HG03175 (cell line): ENCODE results near the gene PRAME.
"Not testable (repeated sequence)": the region's sequence is repeated elsewhere in the genome, so short reads cannot be mapped to it uniquely, and the experiment has no call there.

Experiments used
- ATAC-seq: cut with Tn5 transposase; IDR thresholded peaks from one replicate; pipeline ENCODE4 v1.9.1; 2021; ENCODE audit warnings: mild to moderate bottlenecking, moderate library complexity; ENCODE audit not compliant: unreplicated experiment

The PRAME gene

GRCh38 chr22:22558972-22559603, at the start of gene PRAME:
Gene PRAME (minus strand): TSS chr22:22559265. CDS start chr22:22556832, 2,433 bp downstream.
- no peak for ATAC-seq

DNA sequence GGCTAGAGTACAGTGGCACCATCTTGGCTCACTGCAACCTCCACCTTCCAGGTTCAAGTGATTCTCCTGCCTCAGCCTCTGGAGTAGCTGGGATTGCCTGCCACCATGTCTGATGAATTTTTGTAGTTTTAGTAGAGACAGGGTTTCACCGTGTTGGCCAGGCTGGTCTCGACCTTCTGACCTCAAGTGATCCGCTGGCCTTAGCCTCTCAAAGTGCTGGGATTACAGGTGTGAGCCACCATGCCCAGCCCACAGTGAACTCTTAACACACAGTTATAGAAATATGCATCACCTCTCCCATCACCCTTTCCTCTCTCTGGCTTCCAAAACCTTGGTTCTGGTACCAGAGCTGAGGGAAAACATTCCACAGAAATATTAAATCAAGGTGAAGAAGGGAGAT, 49.0 kb upstream of the PRAME start:
- not testable (repeated sequence) for ATAC-seq

GRCh38 chr22:22605074-22605404, 46.0 kb upstream of the PRAME start:
- ATAC-seq, result no peak

DNA sequence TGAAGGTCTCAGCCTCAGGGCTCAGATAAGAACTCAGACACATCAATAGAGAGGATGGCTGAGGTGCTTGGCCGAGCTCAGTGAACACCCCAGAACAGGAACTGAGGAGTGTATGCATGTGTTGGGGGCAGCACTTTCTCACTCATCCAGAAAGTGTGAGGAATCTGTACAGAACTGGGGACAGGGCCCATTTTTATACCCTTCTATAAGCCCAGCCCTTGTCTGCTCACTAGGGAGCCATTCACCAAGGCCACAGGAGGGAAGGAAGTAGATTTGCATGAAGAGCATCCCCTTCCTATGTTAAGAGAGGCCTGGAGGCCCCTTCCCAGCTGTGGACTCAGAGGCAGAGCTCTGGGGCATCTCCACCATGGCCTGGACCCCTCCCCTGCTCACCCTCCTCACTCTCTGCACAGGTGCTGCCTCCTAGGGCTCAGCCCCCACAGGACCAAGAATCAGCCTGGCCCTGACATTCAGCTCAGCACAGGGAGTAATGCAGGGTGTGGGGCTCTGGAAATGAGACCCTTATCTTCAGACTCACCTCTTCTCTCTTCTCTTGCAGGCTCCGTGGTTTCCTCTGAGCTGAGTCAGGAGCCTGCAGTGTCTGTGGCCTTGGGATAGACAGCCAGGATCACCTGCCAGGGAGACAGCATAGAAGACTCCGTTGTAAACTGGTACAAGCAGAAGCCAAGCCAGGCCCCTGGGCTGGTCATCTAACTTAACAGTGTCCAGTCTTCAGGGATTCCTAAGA, 45.4 kb upstream of the PRAME start:
- ATAC-seq, result no peak

GRCh38 chr22:22603470-22603947, 44.4 kb upstream of the PRAME start:
- ATAC-seq, result no peak

DNA sequence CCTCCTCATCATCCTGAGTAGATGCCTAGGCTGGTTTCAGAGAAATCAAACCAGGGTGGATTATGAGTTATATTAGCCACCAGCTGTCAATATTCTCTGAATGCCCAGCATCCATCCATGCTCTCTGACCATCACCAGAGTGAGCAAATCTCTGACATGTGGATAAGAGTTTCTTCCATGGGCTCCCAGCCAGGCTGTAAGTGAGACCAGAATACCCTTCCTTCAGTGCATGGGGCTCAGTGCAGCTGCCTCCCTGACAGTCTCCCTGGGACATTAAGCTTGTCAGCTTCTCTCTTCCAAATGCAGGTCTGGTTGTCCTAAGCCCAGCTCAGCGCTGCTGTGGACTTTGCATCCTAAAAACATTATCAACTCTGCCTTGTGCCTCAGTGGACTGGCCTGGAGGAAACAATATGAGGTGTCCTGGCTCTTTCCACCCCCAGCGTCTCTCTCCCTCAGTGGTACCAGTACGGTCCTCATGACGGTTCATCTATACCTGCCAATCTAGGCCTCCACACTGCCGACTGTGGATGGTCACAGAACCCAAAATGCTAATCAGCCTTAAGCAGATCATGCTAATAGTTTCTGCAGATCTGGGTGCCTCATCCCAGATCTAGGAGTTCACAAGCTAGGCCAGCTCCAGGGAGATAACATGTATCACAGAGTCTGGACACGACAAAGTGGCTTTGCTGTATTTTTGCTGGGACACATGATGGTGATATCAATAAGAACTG, 41.6 kb upstream of the PRAME start:
- no peak for ATAC-seq

GRCh38 chr22:22599248-22599647, 40.2 kb upstream of the PRAME start:
- no peak for ATAC-seq

GRCh38 chr22:22598144-22598543, 39.1 kb upstream of the PRAME start:
- ATAC-seq, result no peak

GRCh38 chr22:22595001-22595835, 36.2 kb upstream of the PRAME start:
- ATAC-seq, result no peak

DNA sequence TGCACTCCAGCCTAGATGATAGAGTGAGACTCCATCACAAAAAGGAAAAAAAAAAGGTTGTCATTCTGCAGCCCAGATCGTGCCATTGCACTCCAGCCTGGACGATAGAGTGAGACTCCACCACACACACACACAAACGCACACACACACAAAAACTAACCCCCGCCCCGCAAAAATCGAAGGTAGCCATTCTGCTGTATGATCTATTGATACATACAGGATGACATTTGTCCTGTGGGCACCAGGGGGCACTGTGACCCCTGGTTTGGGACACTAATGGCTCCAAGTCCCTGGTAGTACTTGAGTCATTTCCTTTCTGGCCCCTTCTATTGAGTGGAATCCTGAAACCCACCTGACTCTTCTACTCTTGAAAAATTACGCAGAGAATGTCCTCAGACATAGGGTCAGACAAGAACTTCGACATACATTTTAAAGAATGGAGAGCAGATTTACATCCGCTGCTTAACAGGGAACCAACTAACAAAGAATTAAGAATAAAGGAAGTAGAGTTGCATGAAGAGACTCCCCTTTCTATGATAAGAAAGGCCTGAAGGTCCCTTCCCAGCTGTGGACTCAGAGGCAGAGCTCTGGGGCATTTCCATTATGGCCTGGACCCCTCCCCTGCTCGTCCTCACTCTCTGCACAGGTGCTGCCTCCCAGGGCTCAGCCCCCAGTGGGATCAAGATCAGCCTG, 35.0 kb upstream of the PRAME start:
- ATAC-seq, result no peak

- no peak for ATAC-seq
These were observed 34.2 kb upstream of the PRAME start for GRCh38 chr22:22593250-22593649.

- ATAC-seq, result no peak
These were observed 32.6 kb upstream of the PRAME start for GRCh38 chr22:22591348-22592299.

- ATAC-seq, result no peak
These were observed 31.2 kb upstream of the PRAME start for GRCh38 chr22:22590136-22590891.

GRCh38 chr22:22588485-22589164, 29.6 kb upstream of the PRAME start:
- ATAC-seq, result no peak

- ATAC-seq, result no peak
These were observed 28.6 kb upstream of the PRAME start for GRCh38 chr22:22587577-22588188.

GRCh38 chr22:22584722-22585121, 25.7 kb upstream of the PRAME start:
- no peak for ATAC-seq

GRCh38 chr22:22583030-22583429, 24.0 kb upstream of the PRAME start:
- ATAC-seq, result no peak

DNA sequence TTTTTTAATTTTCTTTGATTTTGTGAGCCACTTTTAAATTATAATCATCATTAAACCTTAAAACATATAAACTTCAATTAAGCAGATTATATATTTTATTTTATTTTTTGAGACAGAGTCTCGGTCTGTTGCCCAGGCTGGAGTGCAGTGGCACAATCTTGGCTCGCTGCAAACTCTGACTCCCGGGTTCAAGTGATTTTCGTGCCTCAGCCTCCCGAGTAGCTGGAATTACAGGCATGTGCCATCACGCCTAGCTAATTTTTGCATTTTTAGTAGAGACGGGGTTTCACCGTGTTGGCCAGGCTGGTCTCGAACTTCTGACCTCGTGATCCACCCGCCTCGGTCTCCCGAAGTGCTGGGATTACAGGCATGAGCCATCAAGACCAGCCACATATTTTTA, 22.5 kb upstream of the PRAME start:
- not testable (repeated sequence) for ATAC-seq
